IMR-90 (cell line): ENCODE measurements around the gene FNTB. TPM values are rescaled to one million over a fixed set of nuclear protein-coding genes. Genes with fewer than 3 reads are reported as not detected.

Experiments
- ATAC-seq: fragments of 200-7000 bp; cut with Tn5 transposase; 2 replicates; pipeline ENCODE4 v1.9.1; 2020; ENCODE audit warnings: low read depth, mild to moderate bottlenecking, moderate library complexity
- BruUV-seq: library from RNA; stranded (reverse); fragments of 400-500 nt; replicated peaks from 2 replicates; lab custom pipeline; 2021; lab: Mats Ljungman, UMichigan
- CTCF ChIA-PET: fragments of 300-600 bp; formaldehyde crosslinking; extraction: SDS; loops from one replicate; lab custom pipeline; 2021; ENCODE audit warnings: antibody characterized with exemption; lab: Yijun Ruan, JAX
- POLR2A ChIA-PET: fragments of 300-600 bp; sonication (Branson Sonifier 250); formaldehyde crosslinking; loops from one replicate; lab custom pipeline; 2022; ENCODE audit warnings: antibody characterized with exemption; ENCODE audit not compliant: unreplicated experiment; lab: Charles Lee
- DNase-seq: peaks from one replicate; pipeline ENCODE4 v3.0.0; 2013
- H2AFZ ChIP-seq: replicated peaks from 2 replicates; pipeline ENCODE3; 2013; ENCODE audit warnings: low read length, mild to moderate bottlenecking; ENCODE audit not compliant: poor library complexity
- H2AK5ac ChIP-seq: 2 replicates; pipeline ENCODE4 v1.6.1; 2013; ENCODE audit warnings: low read depth, low read length, inconsistent platforms
- H2AK9ac ChIP-seq: replicated peaks from 2 replicates; pipeline ENCODE3; 2013; ENCODE audit warnings: mild to moderate bottlenecking, low read depth, low read length, moderate library complexity; ENCODE audit not compliant: poor library complexity
- H2BK120ac ChIP-seq: 2 replicates; pipeline ENCODE4 v1.6.1; 2013; ENCODE audit warnings: low read depth, low read length, inconsistent platforms
- H2BK15ac ChIP-seq: 3 replicates; pipeline ENCODE4 v1.6.1; 2013; ENCODE audit warnings: low read depth, low read length, inconsistent platforms
- H2BK20ac ChIP-seq: 2 replicates; pipeline ENCODE4 v1.6.1; 2013; ENCODE audit warnings: low read depth, mild to moderate bottlenecking, inconsistent platforms, low read length, moderate library complexity
- H2BK5ac ChIP-seq: 2 replicates; pipeline ENCODE4 v1.6.1; 2013; ENCODE audit warnings: mild to moderate bottlenecking, low read depth, low read length, inconsistent platforms; ENCODE audit not compliant: poor library complexity, severe bottlenecking
- H3K14ac ChIP-seq: replicated peaks from 2 replicates; pipeline ENCODE4 v1.6.1; 2013; ENCODE audit warnings: low read depth, low read length, inconsistent platforms
- H3K18ac ChIP-seq: 2 replicates; pipeline ENCODE4 v1.6.1; 2013; ENCODE audit warnings: low read depth, low read length, control low read depth
- H3K23ac ChIP-seq: 2 replicates; pipeline ENCODE4 v1.6.1; 2013; ENCODE audit warnings: low read depth, low read length, inconsistent platforms
- H3K27ac ChIP-seq: 2 replicates; pipeline ENCODE4 v1.5.1; 2013; ENCODE audit warnings: mild to moderate bottlenecking, control low read depth, low read length; ENCODE audit not compliant: insufficient read depth
- H3K27me3 ChIP-seq: 2 replicates; pipeline ENCODE4 v1.6.1; 2013; ENCODE audit warnings: low read length; ENCODE audit not compliant: control insufficient read depth, insufficient read depth
- H3K36me3 ChIP-seq: 2 replicates; pipeline ENCODE4 v1.6.1; 2013; ENCODE audit warnings: low read length, mixed read lengths; ENCODE audit not compliant: control insufficient read depth, insufficient read depth
- H3K4ac ChIP-seq: 2 replicates; pipeline ENCODE4 v1.6.1; 2013; ENCODE audit warnings: low read depth, low read length, inconsistent platforms
- H3K4me1 ChIP-seq: 2 replicates; pipeline ENCODE4 v1.6.1; 2013; ENCODE audit warnings: low read length, mixed read lengths; ENCODE audit not compliant: control insufficient read depth, insufficient read depth
- H3K4me2 ChIP-seq: 2 replicates; pipeline ENCODE4 v1.6.1; 2013; ENCODE audit warnings: low read depth, mild to moderate bottlenecking, control low read depth, low read length, moderate library complexity
- H3K4me3 ChIP-seq: 2 replicates; pipeline ENCODE4 v1.5.1; 2013; ENCODE audit warnings: low read depth, mild to moderate bottlenecking, control low read depth, low read length, moderate library complexity; ENCODE audit not compliant: insufficient read depth
- H3K56ac ChIP-seq: 2 replicates; pipeline ENCODE4 v1.6.1; 2013; ENCODE audit warnings: low read length, inconsistent platforms; ENCODE audit not compliant: insufficient read depth; ENCODE audit errors: extremely low read depth
- H3K79me1 ChIP-seq, 2 experiments: 2 replicates each; pipeline ENCODE4 v1.6.1; 2013; ENCODE audit warnings: low read length in 2 of 2, inconsistent platforms in 1 of 2, low read depth in 1 of 2
- H3K9ac ChIP-seq: 2 replicates; pipeline ENCODE4 v1.6.1; 2013; ENCODE audit warnings: low read depth, low read length, control low read depth
- H3K9me1 ChIP-seq: 2 replicates; pipeline ENCODE4 v1.6.1; 2013; ENCODE audit warnings: low read length, inconsistent platforms; ENCODE audit not compliant: insufficient read depth
- H3K9me3 ChIP-seq: 2 replicates; pipeline ENCODE4 v1.6.1; 2013; ENCODE audit warnings: low read length; ENCODE audit not compliant: control insufficient read depth, insufficient read depth
- H4K20me1 ChIP-seq: 2 replicates; pipeline ENCODE4 v1.6.1; 2013; ENCODE audit warnings: low read length, inconsistent platforms; ENCODE audit not compliant: insufficient read depth
- H4K5ac ChIP-seq: 2 replicates; pipeline ENCODE4 v1.6.1; 2013; ENCODE audit warnings: mild to moderate bottlenecking, low read depth, low read length, control low read depth
- H4K8ac ChIP-seq, 2 experiments: 2 replicates each; pipeline ENCODE4 v1.6.1; 2013; ENCODE audit warnings: low read depth in 2 of 2, low read length in 2 of 2, control low read depth in 1 of 2, inconsistent platforms in 1 of 2
- H4K91ac ChIP-seq: 2 replicates; pipeline ENCODE4 v1.6.1; 2013; ENCODE audit warnings: low read depth, low read length, inconsistent platforms; ENCODE audit not compliant: insufficient read depth
- BHLHE40 ChIP-seq: fragments of 150-350 bp; IDR thresholded peaks from 2 replicates; pipeline ENCODE4 v1.6.1; 2016; ENCODE audit warnings: mild to moderate bottlenecking, low read depth, low read length
- CEBPB ChIP-seq: IDR thresholded peaks from 2 replicates; pipeline ENCODE4 v1.6.1; 2012; ENCODE audit warnings: low read depth, low read length, improper control_type of control experiment
- CHD1 ChIP-seq: IDR thresholded peaks from 2 replicates; pipeline ENCODE4 v1.6.1; 2012; ENCODE audit warnings: low read depth, low read length, improper control_type of control experiment
- FOS ChIP-seq: fragments of 150-350 bp; IDR thresholded peaks from 2 replicates; pipeline ENCODE4 v1.6.1; 2016; ENCODE audit warnings: low read depth, low read length
- MAFK ChIP-seq: IDR thresholded peaks from 2 replicates; pipeline ENCODE4 v1.6.1; 2012; ENCODE audit warnings: low read depth, low read length, improper control_type of control experiment
- MAZ ChIP-seq: IDR thresholded peaks from 2 replicates; pipeline ENCODE4 v1.6.1; 2012; ENCODE audit warnings: low read depth, mild to moderate bottlenecking, low read length, improper control_type of control experiment, moderate library complexity, borderline replicate concordance
- MXI1 ChIP-seq: IDR thresholded peaks from 2 replicates; pipeline ENCODE4 v1.6.1; 2012; ENCODE audit warnings: low read depth, mild to moderate bottlenecking, low read length, moderate library complexity, borderline replicate concordance
- NFE2L2 ChIP-seq: fragments of 150-350 bp; IDR thresholded peaks from 2 replicates; pipeline ENCODE4 v1.6.1; 2016; ENCODE audit warnings: low read depth, mild to moderate bottlenecking, low read length
- POLR2A ChIP-seq: IDR thresholded peaks from 2 replicates; pipeline ENCODE4 v1.6.1; 2012; ENCODE audit warnings: mild to moderate bottlenecking, low read depth, low read length
- RAD21 ChIP-seq: IDR thresholded peaks from 2 replicates; pipeline ENCODE4 v1.6.1; 2012; ENCODE audit warnings: low read length, improper control_type of control experiment
- RCOR1 ChIP-seq: IDR thresholded peaks from 2 replicates; pipeline ENCODE4 v1.6.1; 2012; ENCODE audit warnings: mild to moderate bottlenecking, low read length, improper control_type of control experiment; ENCODE audit not compliant: insufficient replicate concordance
- RFX5 ChIP-seq: IDR thresholded peaks from 2 replicates; pipeline ENCODE4 v1.8.0; 2012; ENCODE audit warnings: low read depth, mild to moderate bottlenecking, low read length, moderate library complexity
- SMC3 ChIP-seq: fragments of 150-350 bp; IDR thresholded peaks from 2 replicates; pipeline ENCODE4 v1.6.1; 2016; ENCODE audit warnings: low read depth, mild to moderate bottlenecking, antibody characterized with exemption, low read length, moderate library complexity
- USF2 ChIP-seq: fragments of 150-350 bp; IDR thresholded peaks from 2 replicates; pipeline ENCODE4 v1.6.1; 2017; ENCODE audit warnings: mild to moderate bottlenecking, antibody characterized with exemption, low read length, low read depth
- WGBS, 2 experiments: methylation state at CpG; one replicate each; pipeline versions ENCODE4 v1.1.5 to v1.1.7; 2013; ENCODE audit warnings: missing lambda C conversion rate in 2 of 2; ENCODE audit not compliant: insufficient read length in 1 of 2; ENCODE audit errors: extremely low coverage in 2 of 2; 5-methylcytosine and 5-hydroxymethylcytosine counted together
- dilution Hi-C: fragments of 300-500 bp; cut with HindIII; formaldehyde crosslinking; loops from one replicate; pipeline ENCODE4 v1.14.3; 2018; ENCODE audit warnings: low sequenced_read_pairs; ENCODE audit not compliant: unreplicated experiment
- in situ Hi-C: fragments of 300-500 bp; cut with MboI; formaldehyde crosslinking; loops from 3 replicates; pipeline ENCODE4 v1.14.3; 2019; ENCODE audit warnings: low sequenced_read_pairs, inconsistent platforms, mixed read lengths
- intact Hi-C: fragments of 100-400 bp; cut with micrococcal nuclease; formaldehyde crosslinking; loops from 2 replicates; pipeline ENCODE4 v1.10.0; 2022
- polyA plus RNA-seq, 3 experiments: library from polyadenylated mRNA; depleted of rRNA; stranded (reverse); fragments of >200 nt; gene quantifications; 2 replicates each; pipeline ENCODE4 v1.2.3, GENCODE V29; 2012; ENCODE audit warnings: low replicate concordance in 1 of 3
- total RNA-seq: library from RNA; depleted of rRNA; stranded (reverse); fragments of >200 nt; gene quantifications from 2 replicates; pipeline ENCODE4 v1.2.3, GENCODE V29; 2012
- TF ChIP-seq, protein P1 (sequence below): fragments of 150-350 bp; IDR thresholded peaks from 2 replicates; pipeline ENCODE4 v1.6.1; 2016; ENCODE audit warnings: low read depth, mild to moderate bottlenecking, low read length, moderate library complexity, borderline replicate concordance
- TF ChIP-seq, protein P2 (sequence below): conservative IDR thresholded peaks from 2 replicates; pipeline ENCODE4 v1.5.1; 2012; ENCODE audit warnings: mild to moderate bottlenecking, low read depth, low read length, improper control_type of control experiment

Gene FNTB
- total and polyA plus RNA-seq, 2 of the 4 experiments (the other 2 are of a cell fraction), result 9.9 to 18.5 TPM

DNA sequence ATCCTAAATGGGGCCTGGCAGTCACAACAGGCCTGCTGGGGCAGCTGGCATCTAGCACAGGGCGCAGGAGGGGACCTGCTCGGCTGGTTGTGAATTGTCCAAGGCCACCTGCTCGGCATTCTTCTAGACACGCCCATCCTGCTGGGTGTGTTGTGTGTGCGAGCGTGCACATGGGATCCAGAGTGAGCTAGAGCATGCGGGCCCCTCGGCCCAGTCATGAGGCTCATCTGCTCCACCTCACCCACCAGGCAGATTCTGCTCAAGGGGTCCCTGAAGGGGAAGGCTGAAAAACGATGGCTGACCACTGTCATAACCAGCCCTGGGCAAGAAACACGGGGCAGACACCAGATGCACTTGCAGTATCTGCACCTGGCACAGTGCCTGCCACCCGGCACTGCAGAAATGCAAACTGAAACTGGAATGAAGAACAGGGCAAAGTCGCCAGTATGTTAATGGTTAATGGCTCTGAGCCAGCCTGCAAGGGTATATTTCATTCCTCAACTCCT is 83.8 kb downstream of the FNTB start:
- CTCF ChIA-PET, result no interaction called here

More for the DNA sequence above, 83.8 kb downstream of the FNTB start:
- peak; percentile 33 for ATAC-seq
- Histone ChIP-seq H3K79me1 (peaks cover 0 to 30% of the 10 kb centered on the region in 2 experiments; a peak in 3 of 4 replicates), H3K56ac (no peak overlapping the region), H3K9me3 (no peaks in the 10 kb centered on the region), H3K9me1 (peaks cover 18% of the 10 kb centered on the region), H3K4me3 (no peak overlapping the region), H3K9ac (no peak overlapping the region), H3K4me1 (no peaks in the 10 kb centered on the region), H3K4me2 (no peak overlapping the region), H4K91ac (no peak overlapping the region), H3K27ac (no peak overlapping the region), H3K4ac (no peak overlapping the region), H4K5ac (no peak overlapping the region), H2BK15ac (no peak overlapping the region), H3K36me3 (peaks cover 30% of the 10 kb centered on the region), H2BK120ac (no peak overlapping the region), H3K14ac (no peak overlapping the region), H4K20me1 (peaks cover 10% of the 10 kb centered on the region), H2AFZ (no peak overlapping the region), H2AK9ac (no peak overlapping the region), H2AK5ac (no peak overlapping the region), H4K8ac (no peak overlapping the region), H3K27me3 (no peaks in the 10 kb centered on the region), H3K23ac (no peak overlapping the region), H2BK5ac (no peak overlapping the region), H2BK20ac (no peak overlapping the region), H3K18ac (no peak overlapping the region)
- DNase-seq, result peak; percentile 7
- no peak for TF ChIP-seq BHLHE40
- TF ChIP-seq CHD1, result no peak
- no peak for TF ChIP-seq RCOR1
- TF ChIP-seq CEBPB, result no peak
- TF ChIP-seq RFX5, result no peak
- no peak for TF ChIP-seq FOS
- no peak for TF ChIP-seq MXI1
- TF ChIP-seq, protein P1, sequence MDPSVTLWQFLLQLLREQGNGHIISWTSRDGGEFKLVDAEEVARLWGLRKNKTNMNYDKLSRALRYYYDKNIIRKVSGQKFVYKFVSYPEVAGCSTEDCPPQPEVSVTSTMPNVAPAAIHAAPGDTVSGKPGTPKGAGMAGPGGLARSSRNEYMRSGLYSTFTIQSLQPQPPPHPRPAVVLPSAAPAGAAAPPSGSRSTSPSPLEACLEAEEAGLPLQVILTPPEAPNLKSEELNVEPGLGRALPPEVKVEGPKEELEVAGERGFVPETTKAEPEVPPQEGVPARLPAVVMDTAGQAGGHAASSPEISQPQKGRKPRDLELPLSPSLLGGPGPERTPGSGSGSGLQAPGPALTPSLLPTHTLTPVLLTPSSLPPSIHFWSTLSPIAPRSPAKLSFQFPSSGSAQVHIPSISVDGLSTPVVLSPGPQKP, result no peak
- TF ChIP-seq, protein P2, sequence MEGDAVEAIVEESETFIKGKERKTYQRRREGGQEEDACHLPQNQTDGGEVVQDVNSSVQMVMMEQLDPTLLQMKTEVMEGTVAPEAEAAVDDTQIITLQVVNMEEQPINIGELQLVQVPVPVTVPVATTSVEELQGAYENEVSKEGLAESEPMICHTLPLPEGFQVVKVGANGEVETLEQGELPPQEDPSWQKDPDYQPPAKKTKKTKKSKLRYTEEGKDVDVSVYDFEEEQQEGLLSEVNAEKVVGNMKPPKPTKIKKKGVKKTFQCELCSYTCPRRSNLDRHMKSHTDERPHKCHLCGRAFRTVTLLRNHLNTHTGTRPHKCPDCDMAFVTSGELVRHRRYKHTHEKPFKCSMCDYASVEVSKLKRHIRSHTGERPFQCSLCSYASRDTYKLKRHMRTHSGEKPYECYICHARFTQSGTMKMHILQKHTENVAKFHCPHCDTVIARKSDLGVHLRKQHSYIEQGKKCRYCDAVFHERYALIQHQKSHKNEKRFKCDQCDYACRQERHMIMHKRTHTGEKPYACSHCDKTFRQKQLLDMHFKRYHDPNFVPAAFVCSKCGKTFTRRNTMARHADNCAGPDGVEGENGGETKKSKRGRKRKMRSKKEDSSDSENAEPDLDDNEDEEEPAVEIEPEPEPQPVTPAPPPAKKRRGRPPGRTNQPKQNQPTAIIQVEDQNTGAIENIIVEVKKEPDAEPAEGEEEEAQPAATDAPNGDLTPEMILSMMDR, result no peak
- no peak for TF ChIP-seq SMC3
- no peak for TF ChIP-seq USF2
- TF ChIP-seq NFE2L2, result no peak
- TF ChIP-seq RAD21, result no peak
- no peak for TF ChIP-seq MAFK
- no peak for TF ChIP-seq POLR2A
- no peak for TF ChIP-seq MAZ
- dilution Hi-C loops (no loop called here), intact Hi-C loops (no loop called here), in situ Hi-C loops (no loop called here)
- no TSS peak for BruUV-seq
- POLR2A ChIA-PET, result no interaction called here
- 72% methylated on average over 5 of the region's 12 CpGs; no CpG with 5 or more reads in 1 of the 2 experiments for WGBS, 2 experiments
